ENCODE measurements around the gene RHOC. TPM values are rescaled to one million over a fixed set of nuclear protein-coding genes. Genes with fewer than 3 reads are reported as not detected.
A peak's percentile ranks its signal among the peaks of the same experiment; 100 is the strongest.

The RHOC gene
- total and polyA plus RNA-seq, 4 donors, result 50.4 to 102 (median 68.8) TPM

GRCh38 chr1:112688781-112689193 lies 18.1 kb downstream of the RHOC start:
- H3K36me3 ChIP-seq (ENCODE audit: control insufficient read depth in 4 of 4, insufficient read depth in 3 of 4, low read depth in 1 of 4, low read length in 3 of 4), result peaks cover 4 to 34% (median 22%) of the 10 kb centered on the region in 4 donors
- no peak overlapping the region for H3K4me3 ChIP-seq (ENCODE audit: low read depth in 1 of 3, low read length in 3 of 3)
- H3K4me1 ChIP-seq (ENCODE audit: control insufficient read depth in 4 of 4, insufficient read depth in 4 of 4, low read length in 3 of 4), result no peaks in the 10 kb centered on the region
- WGBS, result 79% methylated on average over 13 of the region's 13 CpGs
- H3K27me3 ChIP-seq (ENCODE audit: control insufficient read depth in 4 of 4, insufficient read depth in 4 of 4, low read length in 3 of 4), result no peaks in the 10 kb centered on the region
- H3K9me3 ChIP-seq (ENCODE audit: control insufficient read depth in 4 of 4, low read length in 3 of 4), result no peaks in the 10 kb centered on the region
- peak; percentile 30 for DNase-seq (ENCODE audit: low spot score)
- no peak overlapping the region for H3K27ac ChIP-seq (ENCODE audit: low read depth in 1 of 2, low read length in 2 of 2)
- H3K9ac ChIP-seq (ENCODE audit: low read depth in 1 of 2, low read length in 2 of 2), result no peak overlapping the region
- TF ChIP-seq FOXA1 (IDR thresholded peaks at IDR 0.05) (no peak), YY1 (IDR thresholded peaks at IDR 0.05) (no peak), FOXA2 (IDR thresholded peaks at IDR 0.05) (no peak), HNF4G (IDR thresholded peaks at IDR 0.05) (no peak), EGR1 (IDR thresholded peaks at IDR 0.05; ENCODE audit: low read depth in 2 of 2) (no peak), MAX (IDR thresholded peaks at IDR 0.05) (no peak), NR2F2 (IDR thresholded peaks at IDR 0.05) (peak; percentile 15), JUND (IDR thresholded peaks at IDR 0.05) (no peak), ATF3 (IDR thresholded peaks at IDR 0.05) (no peak), GABPA (IDR thresholded peaks at IDR 0.05 in 1 of 2, conservative IDR thresholded peaks at IDR 0.05 in 1 of 2) (no peak), RAD21 (IDR thresholded peaks at IDR 0.05) (no peak), ZBTB33 (IDR thresholded peaks at IDR 0.05) (no peak), TAF1 (conservative IDR thresholded peaks at IDR 0.05) (no peak), CTCF (IDR thresholded peaks at IDR 0.05; ENCODE audit: low read depth, low read length, missing input control) (no peak), RXRA (IDR thresholded peaks at IDR 0.05) (peak in 1 of 2 donors; percentile 36), SP1 (IDR thresholded peaks at IDR 0.05) (no peak), REST (IDR thresholded peaks at IDR 0.05) (no peak), HNF4A (conservative IDR thresholded peaks at IDR 0.05) (no peak)

Data from liver (tissue), 9 donors.